GM18507 (cell line): ENCODE results near the gene SEMA3D.
"Not testable (repeated sequence)": the region's sequence is repeated elsewhere in the genome, so short reads cannot be mapped to it uniquely, and the experiment has no call there.

Experiments
- DNase-seq: peaks from one replicate; pipeline ENCODE4 v3.0.0; 2011; ENCODE audit warnings: low read depth; ENCODE audit not compliant: insufficient read length; ENCODE audit errors: extremely low spot score
- FAIRE-seq: peaks from 2 replicates; lab custom pipeline; 2011; peaks lifted over from hg19 to GRCh38; lab: Jason Lieb, UNC

Gene SEMA3D

DNA sequence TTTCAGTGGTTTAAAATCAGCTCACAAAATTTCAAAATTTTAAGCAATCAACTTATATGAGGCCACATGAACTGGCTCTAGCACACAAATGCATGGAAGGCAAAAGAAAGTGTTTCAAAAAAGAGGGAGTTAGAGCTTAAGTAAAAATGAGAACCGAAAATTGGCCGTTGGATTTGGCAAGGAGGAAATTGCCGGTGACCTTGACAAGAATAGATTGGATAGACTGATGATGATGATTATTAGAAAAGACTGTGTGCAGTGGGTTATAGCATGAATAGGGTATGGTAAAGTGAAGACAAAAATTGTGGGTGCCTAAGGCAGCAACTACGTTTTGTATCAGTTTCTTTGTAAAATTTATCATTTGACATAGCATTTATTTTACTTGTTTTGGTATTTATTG lies 175.7 kb downstream of the SEMA3D start:
- FAIRE-seq (no peak), DNase-seq (no peak)

DNA sequence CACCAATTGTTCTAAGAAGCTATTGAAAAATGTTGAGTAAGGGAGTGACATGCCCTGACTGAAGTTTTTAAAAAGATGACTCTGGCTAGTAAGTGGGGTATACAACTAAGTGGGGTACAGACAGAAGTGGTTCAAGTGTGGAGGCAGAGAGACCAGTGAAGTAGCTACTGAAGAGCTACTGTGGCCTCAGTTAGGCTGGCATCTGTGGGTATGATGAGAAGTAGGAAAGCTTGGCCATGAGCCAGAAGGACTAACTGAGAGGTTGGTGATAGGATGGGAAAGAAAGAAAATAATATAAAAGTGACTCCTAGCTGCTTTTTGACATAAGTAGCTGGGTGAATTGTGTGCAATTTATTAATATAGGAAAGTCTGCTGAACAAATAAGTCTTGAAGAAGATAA lies 176.6 kb downstream of the SEMA3D start:
- FAIRE-seq (no peak), DNase-seq (no peak)

DNA sequence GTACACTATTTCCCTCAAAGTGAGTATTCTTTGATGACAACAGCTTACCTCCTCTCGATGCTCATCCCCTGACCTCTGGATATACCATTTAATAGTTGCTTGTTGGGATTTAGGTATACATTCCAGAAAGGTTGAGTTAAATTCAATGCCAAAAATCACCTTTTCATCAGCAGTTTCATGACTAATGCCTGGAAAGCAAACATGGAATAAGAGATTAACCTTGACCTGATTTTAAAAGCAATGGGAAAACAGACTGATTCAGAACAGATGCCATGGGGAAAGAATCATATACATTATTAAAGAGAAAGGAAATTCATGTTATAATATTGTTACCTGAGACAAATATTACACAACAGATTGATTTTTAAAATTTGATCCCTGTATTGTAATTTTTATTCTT lies 180.1 kb downstream of the SEMA3D start:
- FAIRE-seq (no peak), DNase-seq (no peak)

DNA sequence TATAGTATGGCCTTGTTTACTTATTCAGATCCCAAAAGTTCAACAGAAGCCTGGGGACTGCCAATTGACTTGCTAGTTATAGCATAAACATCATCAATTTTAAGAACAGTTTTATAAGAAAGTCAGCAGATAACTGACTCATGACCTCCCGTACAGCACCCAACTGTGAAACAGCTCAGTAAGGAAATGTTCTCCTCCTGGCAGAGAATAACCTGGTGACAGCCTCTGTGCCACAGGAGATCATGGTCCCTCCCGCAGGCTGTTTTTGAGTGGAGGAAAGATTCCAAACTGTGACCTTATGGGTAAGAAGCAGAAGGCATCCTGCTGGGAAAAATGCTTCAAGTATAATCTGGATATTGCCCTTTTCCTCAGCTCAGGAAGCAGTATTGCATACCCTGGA lies 182.5 kb downstream of the SEMA3D start:
- FAIRE-seq (no peak), DNase-seq (no peak)

DNA sequence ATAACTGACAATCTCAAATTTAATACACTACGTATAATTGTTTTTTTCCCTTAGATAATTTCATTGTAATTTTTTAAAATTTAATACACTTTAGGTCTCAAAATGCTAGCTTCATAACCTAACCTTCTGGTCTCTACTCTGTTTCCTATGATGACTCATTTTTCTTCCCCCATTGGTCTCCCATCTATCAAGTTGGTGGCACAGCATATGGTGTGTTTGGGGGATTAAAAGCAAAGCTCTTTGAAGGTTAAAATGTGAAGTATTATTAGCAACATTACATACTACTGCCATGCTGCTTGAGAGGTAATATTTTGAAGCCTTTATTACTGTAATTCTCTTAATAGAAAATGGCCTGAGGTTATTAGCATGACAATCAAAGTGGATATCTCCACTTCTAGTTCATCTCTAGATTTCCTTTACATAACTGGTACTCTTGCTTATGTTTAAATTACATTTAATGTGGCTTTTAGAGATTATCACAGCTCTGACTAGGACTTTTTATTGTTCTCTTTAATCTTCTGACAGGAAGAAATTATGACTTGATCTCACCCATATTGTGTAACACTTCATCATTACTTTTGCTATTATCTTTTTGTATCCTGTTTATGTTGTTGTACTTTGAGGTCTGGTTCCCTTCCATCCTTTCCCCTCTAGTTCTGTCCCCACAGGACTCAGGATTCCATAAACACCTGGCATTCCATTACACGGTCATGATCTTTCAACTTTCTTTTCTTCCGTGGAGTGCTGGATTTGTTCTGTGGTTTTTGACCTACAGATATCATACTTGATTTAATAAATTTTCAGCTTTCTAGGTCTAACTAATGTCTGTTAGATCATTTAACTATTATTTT lies 185.1 kb downstream of the SEMA3D start:
- DNase-seq: no peak
- FAIRE-seq: no peak

DNA sequence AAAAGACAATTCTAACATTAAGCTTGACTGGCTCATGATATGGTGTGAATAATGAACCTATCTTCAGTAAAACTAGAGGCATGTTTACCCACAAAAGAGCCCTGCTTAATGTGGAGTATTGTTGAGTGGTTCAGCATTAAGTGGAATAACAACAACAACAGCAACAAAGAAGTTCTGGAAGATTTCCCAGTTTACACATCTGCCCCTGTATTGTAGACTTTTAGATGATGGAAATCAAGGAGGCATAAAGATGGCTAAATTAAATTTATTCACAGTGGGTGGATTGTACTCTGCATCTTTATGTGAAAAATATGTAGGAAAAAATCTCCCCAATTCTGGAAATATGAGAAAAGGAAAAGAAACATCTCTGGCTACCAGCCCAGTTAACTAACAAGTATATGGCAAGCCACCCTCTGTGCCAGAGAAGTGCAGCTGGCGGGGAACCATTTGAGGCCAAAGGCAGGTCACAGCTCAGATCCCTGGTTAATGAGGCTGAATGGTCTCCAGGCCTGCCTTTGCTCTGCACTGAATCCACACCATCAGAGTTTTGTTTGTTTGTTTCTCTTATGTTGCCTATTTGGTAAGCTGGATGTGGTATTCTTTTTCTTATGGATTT lies 186.0 kb downstream of the SEMA3D start:
- DNase-seq (no peak), FAIRE-seq (no peak)

DNA sequence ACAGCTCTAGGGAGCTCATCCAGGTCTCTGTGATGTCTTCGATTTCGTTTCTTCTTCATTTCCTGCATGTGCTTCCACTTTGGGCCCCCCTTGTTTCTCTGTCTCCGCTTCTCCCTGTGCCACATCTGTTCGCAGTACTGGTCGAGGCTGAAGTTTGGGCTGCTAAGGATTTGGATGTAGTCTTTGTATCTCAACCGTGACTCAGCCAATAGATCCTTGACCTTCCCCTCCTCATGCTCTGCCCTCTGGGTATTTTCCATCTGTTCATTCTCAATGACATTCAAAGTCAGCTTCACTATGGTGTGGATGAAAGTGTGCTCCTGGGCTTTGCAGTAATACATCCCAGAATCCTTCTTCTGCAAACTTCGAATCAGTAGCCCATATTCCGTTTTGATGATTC lies 187.4 kb downstream of the SEMA3D start:
- FAIRE-seq (no peak), DNase-seq (no peak)

DNA sequence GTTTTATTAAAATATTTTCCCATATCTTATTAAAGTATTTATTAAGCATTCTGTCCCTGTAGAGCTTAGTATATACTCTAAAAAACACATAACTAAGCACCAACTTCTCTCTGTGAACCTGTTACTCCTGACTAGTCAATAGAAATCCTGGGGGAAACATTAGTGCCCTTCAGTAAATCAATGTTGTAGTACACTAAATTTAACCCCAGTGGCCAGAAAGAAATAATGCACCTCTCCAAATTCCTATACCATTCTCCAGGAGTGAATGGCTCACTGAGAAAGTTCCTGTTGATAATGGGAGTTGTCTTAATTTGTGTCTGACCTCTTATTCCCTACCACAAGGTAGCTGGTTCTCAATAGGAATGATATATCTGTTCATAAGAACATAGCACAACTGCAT lies 188.2 kb downstream of the SEMA3D start:
- DNase-seq (no peak), FAIRE-seq (no peak)

DNA sequence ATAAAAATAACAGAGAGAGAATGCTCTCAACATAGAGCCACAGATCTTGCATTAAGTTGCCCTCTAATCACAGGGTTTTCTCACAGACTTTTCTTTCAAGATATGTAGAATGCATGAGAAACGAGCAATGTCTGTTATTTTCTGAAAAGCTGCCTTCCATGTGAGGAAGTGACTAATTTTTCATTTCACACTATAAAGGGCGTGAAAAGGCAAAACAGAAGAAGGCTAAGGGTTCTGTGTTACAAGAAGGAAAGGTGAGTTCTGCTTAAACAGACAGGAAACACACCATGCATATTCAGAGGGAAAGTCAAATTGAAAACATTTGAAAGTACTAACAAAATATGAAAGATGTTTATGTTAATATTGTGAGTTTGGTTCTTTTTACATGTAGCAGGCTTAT lies 189.2 kb downstream of the SEMA3D start:
- FAIRE-seq (no peak), DNase-seq (no peak)

DNA sequence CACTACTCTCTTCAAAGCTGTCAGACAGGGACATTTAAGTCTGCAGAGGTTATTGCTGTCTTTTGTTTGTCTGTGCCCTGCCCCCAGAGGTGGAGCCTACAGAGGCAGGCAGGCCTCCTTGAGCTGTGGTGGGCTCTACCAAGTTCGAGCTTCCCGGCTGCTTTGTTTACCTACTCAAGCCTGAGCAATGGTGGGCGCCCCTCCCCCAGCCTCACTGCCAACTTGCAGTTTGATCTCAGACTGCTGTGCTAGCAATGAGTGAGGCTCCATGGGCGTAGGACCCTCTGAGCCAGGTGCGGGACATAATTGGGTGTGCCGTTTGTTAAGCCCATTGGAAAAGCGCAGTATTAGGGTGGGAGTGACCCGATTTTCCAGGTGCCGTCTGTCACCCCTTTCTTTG lies 193.9 kb downstream of the SEMA3D start:
- not testable (repeated sequence) for DNase-seq, FAIRE-seq

DNA sequence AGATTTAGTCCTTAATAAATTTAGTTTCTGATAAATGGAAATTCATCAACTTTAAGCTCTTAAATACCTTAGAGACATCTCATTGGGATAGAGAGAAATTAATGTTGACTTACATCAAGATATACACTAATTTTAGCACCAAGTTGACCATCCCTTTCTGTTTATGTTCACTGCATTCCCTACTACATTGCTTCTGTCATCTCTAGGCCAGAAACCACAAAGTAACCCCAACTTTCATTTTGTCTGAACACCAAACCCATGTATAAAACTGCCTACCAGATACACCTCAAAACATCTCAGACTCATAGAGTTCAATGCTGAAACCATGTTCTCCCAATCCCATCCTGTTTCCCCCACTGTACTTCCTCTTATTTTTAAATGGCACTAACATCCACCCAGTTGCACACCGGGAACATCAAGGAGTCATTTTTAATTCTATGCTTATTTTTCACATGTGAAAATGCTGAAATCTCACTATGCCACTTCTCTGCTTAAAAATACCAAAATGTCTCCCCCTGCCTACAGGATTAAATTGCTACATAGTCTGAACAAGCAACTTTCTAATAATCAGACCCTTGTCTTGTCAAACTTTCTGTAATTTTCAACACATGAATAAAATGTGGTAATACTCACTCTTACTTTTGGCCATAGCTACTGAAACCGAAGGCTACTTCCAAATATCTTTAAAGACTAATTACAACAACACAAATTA lies 201.6 kb downstream of the SEMA3D start:
- no peak for FAIRE-seq

DNA sequence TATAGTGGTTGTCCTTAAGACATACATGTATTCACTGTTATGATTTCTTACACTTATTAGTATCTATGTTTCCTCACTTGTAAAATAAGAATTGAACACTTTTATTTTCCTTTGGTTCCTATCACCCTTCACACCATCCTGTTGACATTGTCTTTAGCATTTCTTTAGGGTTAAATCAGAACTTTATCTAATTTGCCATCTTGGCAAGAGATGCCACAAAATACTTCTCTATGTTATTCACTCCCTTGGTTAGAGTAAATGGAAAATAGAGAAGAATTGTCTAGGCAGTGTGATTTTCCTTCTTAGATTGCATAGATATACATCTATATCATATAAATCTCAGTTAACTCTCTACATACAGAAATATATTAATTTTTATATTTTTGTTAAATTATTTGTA lies 204.7 kb downstream of the SEMA3D start:
- no peak for FAIRE-seq

More for the DNA sequence above, 201.6 kb downstream of the SEMA3D start:
- DNase-seq: no peak

DNA sequence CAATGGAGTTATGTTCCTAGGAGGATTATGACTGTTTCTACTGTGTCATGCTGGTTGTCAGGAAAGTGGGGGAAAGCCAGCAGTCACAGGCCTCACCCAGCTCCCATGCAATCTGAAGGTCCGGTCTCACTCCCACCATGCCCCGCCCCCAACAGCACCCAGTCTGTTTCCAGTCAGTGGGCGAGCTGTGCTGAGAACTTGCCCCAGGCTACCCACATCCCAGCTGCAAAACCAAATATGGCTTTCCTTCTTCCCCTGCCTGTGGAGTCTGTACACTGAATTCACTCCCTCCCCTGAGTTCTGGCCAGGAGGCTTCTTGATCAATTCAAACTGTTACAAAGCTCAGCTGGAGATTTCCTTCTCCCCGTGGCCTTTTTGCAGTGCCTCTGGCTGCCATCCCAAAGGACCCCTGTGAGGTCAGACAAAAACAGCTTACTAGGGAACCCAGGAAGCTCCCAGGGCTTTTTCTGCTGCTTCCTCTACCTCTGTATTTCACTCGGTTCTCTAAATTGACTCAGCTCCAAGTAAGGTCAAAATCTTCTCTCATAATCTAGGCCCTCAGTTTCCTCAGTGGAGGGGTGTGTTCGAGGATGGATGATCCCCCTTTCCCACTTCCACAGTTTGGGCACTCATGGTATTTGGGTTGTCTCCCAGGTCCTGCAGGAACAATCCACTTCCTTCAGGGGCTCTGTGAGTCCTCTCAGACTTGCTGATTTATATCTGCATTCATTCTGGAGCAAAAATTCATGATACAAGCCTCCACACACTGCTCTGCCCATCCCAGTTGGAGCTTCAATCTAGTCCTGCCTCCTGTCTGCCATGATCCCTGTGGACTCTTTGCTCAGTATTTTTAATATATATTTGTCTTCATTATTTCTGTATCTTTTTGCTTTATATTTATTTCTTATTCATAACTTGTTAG lies 205.5 kb downstream of the SEMA3D start:
- FAIRE-seq (no peak), DNase-seq (no peak)

More for the DNA sequence above, 204.7 kb downstream of the SEMA3D start:
- no peak for DNase-seq

DNA sequence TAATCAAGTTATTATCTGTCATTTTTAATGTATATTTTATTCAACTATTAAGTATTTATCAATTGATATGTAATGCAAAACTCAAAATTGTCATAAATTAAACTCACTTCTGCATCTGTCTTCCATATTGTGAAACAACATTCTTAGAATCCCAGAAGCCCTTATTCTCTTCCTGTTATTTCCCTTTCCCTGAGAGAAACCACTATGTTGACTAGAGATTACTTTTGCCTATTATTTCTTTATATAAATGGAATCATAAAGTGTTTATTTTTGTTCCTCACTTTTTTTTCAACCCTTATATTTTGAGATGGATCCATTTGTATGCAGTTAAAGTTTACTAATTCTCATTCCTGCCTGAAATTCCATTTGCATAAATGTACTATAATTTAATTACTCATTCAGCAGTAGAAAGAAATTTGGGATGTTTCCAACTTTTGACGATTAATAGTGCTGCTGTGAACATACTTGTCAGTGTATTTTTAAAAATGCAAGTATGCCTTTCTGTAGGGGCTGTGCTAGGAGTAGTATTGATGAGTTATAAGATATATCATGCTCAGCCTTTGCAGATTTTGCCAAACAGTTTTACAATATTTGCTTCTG lies 211.2 kb downstream of the SEMA3D start:
- FAIRE-seq (no peak), DNase-seq (no peak)

DNA sequence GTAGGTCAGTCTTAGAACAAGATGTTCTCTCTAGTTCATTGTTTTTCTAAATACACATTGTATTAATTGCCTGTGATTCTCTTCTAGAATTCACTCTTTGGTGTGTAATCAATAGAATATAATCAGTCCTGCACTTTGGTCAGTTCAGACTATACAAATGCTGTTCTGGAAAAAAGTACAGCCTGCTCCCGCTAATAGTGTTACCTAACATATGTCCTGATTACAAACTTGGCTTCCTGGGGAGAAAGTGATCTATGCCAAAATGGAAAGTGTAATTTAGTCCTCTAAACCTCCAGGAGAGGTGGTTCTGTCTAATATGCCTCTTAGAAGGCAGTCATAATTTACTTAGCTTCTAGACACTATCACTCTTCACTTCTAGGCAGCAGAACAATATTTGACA lies 215.5 kb downstream of the SEMA3D start:
- DNase-seq (no peak), FAIRE-seq (no peak)

DNA sequence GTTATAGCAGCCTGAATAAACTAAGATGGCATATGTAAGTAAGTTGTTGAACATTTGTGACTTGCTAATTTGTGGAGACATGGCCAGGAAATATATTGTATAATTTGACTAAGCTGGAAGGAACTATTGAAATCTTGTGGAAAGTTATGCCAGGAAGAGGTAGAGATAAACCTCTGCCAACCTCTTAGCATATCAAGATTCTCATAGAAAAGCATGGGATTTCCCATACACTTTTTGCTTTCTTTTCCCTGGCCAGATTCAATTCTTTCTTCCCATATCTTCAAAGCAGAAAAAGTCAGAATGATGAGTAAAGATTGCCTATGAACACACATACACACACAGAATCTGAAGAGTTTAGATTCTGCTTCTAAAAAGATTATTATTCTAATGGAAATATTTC lies 216.2 kb downstream of the SEMA3D start:
- FAIRE-seq (no peak), DNase-seq (no peak)

DNA sequence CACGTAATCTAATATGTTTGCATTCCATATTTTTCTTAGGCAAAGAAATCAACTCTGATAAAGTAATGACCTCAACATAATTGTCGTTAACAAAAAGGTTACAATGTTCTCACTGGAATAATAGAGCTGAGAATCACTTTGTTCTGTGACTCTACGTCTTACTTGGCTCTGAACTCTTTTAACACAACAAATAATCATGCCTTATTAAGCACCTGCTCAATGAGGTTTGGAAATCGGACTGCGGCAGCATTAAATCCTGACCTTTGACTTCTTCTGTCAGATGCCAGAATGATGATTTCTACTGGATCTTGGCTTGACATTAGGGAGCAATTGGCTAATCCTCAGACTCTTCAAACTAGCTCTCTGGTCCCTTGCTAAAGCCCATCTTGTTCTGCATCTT lies 233.6 kb downstream of the SEMA3D start:
- FAIRE-seq (no peak), DNase-seq (no peak)

DNA sequence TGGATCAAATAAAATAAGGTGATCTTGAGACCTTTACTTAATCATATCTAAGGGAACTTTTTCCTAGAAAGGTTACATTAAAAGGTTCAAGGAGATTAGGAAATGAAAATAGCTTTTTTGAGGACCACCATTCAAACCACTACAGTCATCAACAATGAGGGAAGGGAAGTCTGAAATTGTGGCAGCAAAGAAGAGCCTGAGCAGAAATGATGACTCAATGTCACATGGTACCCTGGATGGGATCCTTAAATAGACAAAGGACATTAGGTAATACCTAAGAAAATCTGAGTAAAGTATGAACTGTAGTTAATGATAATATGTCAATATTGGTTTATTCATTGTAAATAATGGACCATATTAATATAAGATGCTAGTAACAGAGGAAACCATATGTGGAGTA lies 236.0 kb downstream of the SEMA3D start:
- no peak for DNase-seq
- no peak for FAIRE-seq

DNA sequence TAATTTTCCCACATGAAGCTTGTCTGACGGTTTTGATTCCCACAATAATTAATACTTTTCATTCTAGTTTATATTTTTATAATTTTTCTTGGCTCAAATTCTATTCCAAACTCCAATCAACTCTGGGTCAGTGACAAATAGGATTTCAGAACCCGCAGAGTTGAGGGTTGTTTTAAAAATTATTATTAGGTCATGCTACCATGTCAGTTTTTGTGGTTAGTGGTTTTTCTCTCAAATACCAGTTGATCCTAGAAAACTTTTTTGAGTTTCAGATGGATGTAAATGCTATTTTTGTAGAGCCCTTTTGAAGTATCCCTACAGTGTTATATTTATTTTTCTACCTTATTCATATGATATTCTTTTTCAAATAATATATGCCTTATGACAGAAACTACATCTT lies 237.4 kb downstream of the SEMA3D start:
- DNase-seq (no peak), FAIRE-seq (no peak)
